Right atrium auricular region (tissue), 2 donors: ENCODE measurements around the gene LRP1. TPM values are rescaled to one million over a fixed set of nuclear protein-coding genes. Genes with fewer than 3 reads are reported as not detected.

ENCODE experiments used
- DNase-seq: peaks from one replicate; pipeline ENCODE4 v3.0.0-alpha.2; 2019; ENCODE audit warnings: low spot score
- H3K27ac ChIP-seq, 2 donors: fragments of 200-600 bp; sonication (generic); 1 replicate in 1 of 2; 2 replicates in 1 of 2; pipeline ENCODE4 v1.5.1; 2016 to 2019
- H3K27me3 ChIP-seq, 2 donors: fragments of 200-600 bp; sonication (generic); one replicate each; pipeline versions ENCODE4 v1.5.1 to v1.6.0; 2017 to 2019
- H3K36me3 ChIP-seq: fragments of 200-600 bp; sonication (generic); one replicate; pipeline ENCODE4 v1.5.1; 2016
- H3K4me1 ChIP-seq, 2 donors: fragments of 200-600 bp; sonication (generic); one replicate each; pipeline versions ENCODE4 v1.5.1 to v1.6.0; 2017 to 2019
- H3K4me3 ChIP-seq, 2 donors: fragments of 200-600 bp; sonication (generic); 1 replicate in 1 of 2; 2 replicates in 1 of 2; pipeline ENCODE4 v1.5.1; 2017 to 2019; ENCODE audit warnings: mild to moderate bottlenecking in 1 of 2, moderate library complexity in 1 of 2
- H3K9me3 ChIP-seq, 2 donors: fragments of 200-600 bp; sonication (generic); one replicate each; pipeline ENCODE4 v1.5.1; 2019
- CTCF ChIP-seq, 2 donors: fragments of 200-600 bp; sonication (generic); IDR thresholded peaks; one replicate each; pipeline ENCODE4 v1.5.1; 2019; ENCODE audit warnings: antibody characterized with exemption in 2 of 2
- total RNA-seq, 2 donors: library from RNA; depleted of rRNA; stranded (reverse); fragments of >200 nt; gene quantifications; one replicate each; pipeline ENCODE4 v1.1.0, GENCODE V29; 2016

LRP1 gene
- total RNA-seq, 2 donors from 2014 or later = 89.4 to 211 TPM

- Histone ChIP-seq H3K27me3 (no peaks in the 10 kb centered on the region), H3K9me3 (no peaks in the 10 kb centered on the region), H3K36me3 (peaks cover 59% of the 10 kb centered on the region), H3K4me3 (no peak overlapping the region), H3K27ac (peak overlapping the region in 1 of 2 donors; percentile 60), H3K4me1 (peaks cover 0 to 74% of the 10 kb centered on the region in 2 donors)
- TF ChIP-seq CTCF (IDR thresholded peaks at IDR 0.05) = no peak
- DNase-seq = no peak
Measured at GRCh38 chr12:57139796-57140649, 11.7 kb downstream of the LRP1 start.

GRCh38 chr12:57141249-57141648 is 13.0 kb downstream of the LRP1 start:
- Histone ChIP-seq H3K4me3 (no peak overlapping the region), H3K27me3 (no peaks in the 10 kb centered on the region), H3K36me3 (peaks cover 71% of the 10 kb centered on the region), H3K4me1 (peaks cover 0 to 74% of the 10 kb centered on the region in 2 donors), H3K27ac (peak overlapping the region in 1 of 2 donors; percentile 52), H3K9me3 (no peaks in the 10 kb centered on the region)
- DNase-seq = no peak
- TF ChIP-seq CTCF (IDR thresholded peaks at IDR 0.05) = no peak

GRCh38 chr12:57142121-57142520 is 13.8 kb downstream of the LRP1 start:
- H3K27me3 ChIP-seq = no peaks in the 10 kb centered on the region
- no peak for DNase-seq
- peaks cover 75% of the 10 kb centered on the region for H3K36me3 ChIP-seq
- no peak for TF ChIP-seq CTCF (IDR thresholded peaks at IDR 0.05)
- H3K27ac ChIP-seq = peak overlapping the region; percentile 32 to 52
- H3K4me1 ChIP-seq = peaks cover 0 to 75% of the 10 kb centered on the region in 2 donors
- H3K4me3 ChIP-seq = no peak overlapping the region
- no peaks in the 10 kb centered on the region for H3K9me3 ChIP-seq

GRCh38 chr12:57142727-57143126 is 14.4 kb downstream of the LRP1 start:
- Histone ChIP-seq H3K36me3 (peaks cover 81% of the 10 kb centered on the region), H3K9me3 (no peaks in the 10 kb centered on the region), H3K4me3 (no peak overlapping the region), H3K27ac (peak overlapping the region; percentile 48 to 52), H3K4me1 (peaks cover 0 to 75% of the 10 kb centered on the region in 2 donors), H3K27me3 (no peaks in the 10 kb centered on the region)
- DNase-seq = no peak
- TF ChIP-seq CTCF (IDR thresholded peaks at IDR 0.05) = no peak

- Histone ChIP-seq H3K27ac (peak overlapping the region in 1 of 2 donors; percentile 48), H3K36me3 (peaks cover 83% of the 10 kb centered on the region), H3K27me3 (no peaks in the 10 kb centered on the region), H3K9me3 (no peaks in the 10 kb centered on the region), H3K4me3 (no peak overlapping the region), H3K4me1 (peaks cover 0 to 75% of the 10 kb centered on the region in 2 donors)
- no peak for DNase-seq
- TF ChIP-seq CTCF (IDR thresholded peaks at IDR 0.05) = no peak
Measured at GRCh38 chr12:57143454-57143853, 15.2 kb downstream of the LRP1 start.
